IgD-negative memory B cell (primary cell): ENCODE results near the gene MCOLN1. TPM values are rescaled to one million over a fixed set of nuclear protein-coding genes. Genes with fewer than 3 reads are reported as not detected.
A peak's percentile ranks its signal among the peaks of the same experiment; 100 is the strongest.

Experiments
- H3K27ac Mint-ChIP-seq, 3 donors: one replicate each; pipeline ENCODE4 v1.8.0; 2020 to 2022; ENCODE audit warnings: mild to moderate bottlenecking in 3 of 3, mixed read lengths in 3 of 3, moderate library complexity in 1 of 3
- H3K27me3 Mint-ChIP-seq: one replicate; pipeline ENCODE4 v1.8.0; 2021; ENCODE audit warnings: mixed read lengths
- H3K36me3 Mint-ChIP-seq: one replicate; pipeline ENCODE4 v1.8.0; 2020; ENCODE audit warnings: mild to moderate bottlenecking, mixed read lengths
- H3K4me1 Mint-ChIP-seq, 3 donors: one replicate each; pipeline ENCODE4 v1.8.0; 2020 to 2022; ENCODE audit warnings: mixed read lengths in 3 of 3, mild to moderate bottlenecking in 1 of 3
- H3K4me3 Mint-ChIP-seq, 4 donors: one replicate each; pipeline ENCODE4 v1.8.0; 2020 to 2022; ENCODE audit warnings: mild to moderate bottlenecking in 4 of 4, mixed read lengths in 4 of 4, moderate library complexity in 3 of 4
- H3K9me3 Mint-ChIP-seq, 3 donors: one replicate each; pipeline ENCODE4 v1.8.0; 2020 to 2021; ENCODE audit warnings: mixed read lengths in 3 of 3, mild to moderate bottlenecking in 1 of 3
- polyA plus RNA-seq: library from polyadenylated mRNA; unstranded; fragments of 300-500 nt; fragmentation: Illumina TruSeq; gene quantifications from one replicate; pipeline ENCODE4 v1.2.3, GENCODE V29; 2021

Gene MCOLN1
- polyA plus RNA-seq, 1 donor from 2014 or later = 5.2 TPM

DNA sequence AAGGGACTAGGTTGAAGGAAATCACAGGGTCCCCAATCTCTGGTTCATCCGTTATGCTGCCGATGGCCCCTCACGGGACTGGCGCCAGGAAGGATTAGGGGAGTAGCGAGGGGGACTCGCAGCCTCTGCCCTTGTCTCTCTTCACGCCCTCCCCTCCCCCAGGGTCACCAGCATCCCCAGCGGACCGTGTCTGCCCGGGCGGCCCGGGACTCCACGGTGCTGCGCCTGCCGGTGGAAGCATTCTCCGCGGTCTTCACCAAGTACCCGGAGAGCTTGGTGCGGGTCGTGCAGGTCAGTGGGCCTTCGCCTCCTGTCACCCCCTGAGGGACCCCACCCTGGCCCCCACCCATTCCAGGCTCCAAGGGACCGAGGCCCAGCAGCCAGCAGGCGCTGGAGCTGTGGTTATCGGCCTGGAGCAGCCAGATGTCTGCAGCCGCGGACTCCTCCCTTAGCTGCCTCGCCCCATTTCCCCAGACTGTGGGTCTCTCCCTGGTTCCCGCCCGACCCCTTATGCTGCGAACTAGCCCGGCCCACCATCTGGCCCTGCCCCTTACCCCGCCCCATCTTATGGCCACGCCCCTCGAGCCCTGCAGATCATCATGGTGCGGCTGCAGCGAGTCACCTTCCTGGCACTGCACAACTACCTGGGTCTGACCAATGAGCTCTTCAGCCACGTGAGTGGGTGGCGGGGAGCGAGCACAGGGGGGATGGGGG lies 18.5 kb downstream of the MCOLN1 start:
- H3K27me3 Mint-ChIP-seq = no peaks in the 10 kb centered on the region
- H3K36me3 Mint-ChIP-seq = peaks cover 4% of the 10 kb centered on the region
- no peak overlapping the region for H3K27ac Mint-ChIP-seq
- no peaks in the 10 kb centered on the region for H3K9me3 Mint-ChIP-seq
- H3K4me3 Mint-ChIP-seq = no peak overlapping the region
- peaks cover 12 to 20% (median 20%) of the 10 kb centered on the region in 3 donors for H3K4me1 Mint-ChIP-seq

- Mint-ChIP-seq H3K36me3 (peaks cover 7% of the 10 kb centered on the region), H3K4me3 (peak overlapping the region in 1 of 4 donors; percentile 60), H3K4me1 (peaks cover 12 to 19% (median 18%) of the 10 kb centered on the region in 3 donors), H3K9me3 (no peaks in the 10 kb centered on the region), H3K27ac (no peak overlapping the region), H3K27me3 (no peaks in the 10 kb centered on the region)
Observed at GRCh38 chr19:7541475-7541824, 19.0 kb downstream of the MCOLN1 start.

GRCh38 chr19:7541828-7542443 lies 19.5 kb downstream of the MCOLN1 start:
- H3K9me3 Mint-ChIP-seq = no peaks in the 10 kb centered on the region
- peaks cover 10 to 17% (median 15%) of the 10 kb centered on the region in 3 donors for H3K4me1 Mint-ChIP-seq
- H3K27ac Mint-ChIP-seq = no peak overlapping the region
- peak overlapping the region in 1 of 4 donors; percentile 60 for H3K4me3 Mint-ChIP-seq
- no peaks in the 10 kb centered on the region for H3K27me3 Mint-ChIP-seq
- peaks cover 7% of the 10 kb centered on the region for H3K36me3 Mint-ChIP-seq

- Mint-ChIP-seq H3K9me3 (no peaks in the 10 kb centered on the region), H3K4me1 (peaks cover 11 to 12% (median 11%) of the 10 kb centered on the region in 3 donors), H3K4me3 (peak overlapping the region in 1 of 4 donors; percentile 23), H3K27me3 (no peaks in the 10 kb centered on the region), H3K36me3 (peaks cover 9% of the 10 kb centered on the region), H3K27ac (peak overlapping the region in 1 of 3 donors; percentile 67)
Observed at GRCh38 chr19:7542556-7543348, 20.3 kb downstream of the MCOLN1 start.

GRCh38 chr19:7544626-7545025 lies 22.2 kb downstream of the MCOLN1 start:
- no peaks in the 10 kb centered on the region for H3K27me3 Mint-ChIP-seq
- no peak overlapping the region for H3K4me3 Mint-ChIP-seq
- no peaks in the 10 kb centered on the region for H3K9me3 Mint-ChIP-seq
- peak overlapping the region in 1 of 3 donors; percentile 46 for H3K27ac Mint-ChIP-seq
- peaks cover 11 to 12% (median 11%) of the 10 kb centered on the region in 3 donors for H3K4me1 Mint-ChIP-seq
- peaks cover 9% of the 10 kb centered on the region for H3K36me3 Mint-ChIP-seq

GRCh38 chr19:7545300-7545699 lies 22.9 kb downstream of the MCOLN1 start:
- Mint-ChIP-seq H3K27ac (peak overlapping the region in 1 of 3 donors; percentile 9), H3K27me3 (no peaks in the 10 kb centered on the region), H3K4me1 (peaks cover 11 to 12% (median 11%) of the 10 kb centered on the region in 3 donors), H3K9me3 (no peaks in the 10 kb centered on the region), H3K4me3 (no peak overlapping the region), H3K36me3 (peaks cover 9% of the 10 kb centered on the region)

- no peaks in the 10 kb centered on the region for H3K27me3 Mint-ChIP-seq
- no peaks in the 10 kb centered on the region for H3K9me3 Mint-ChIP-seq
- H3K27ac Mint-ChIP-seq = peak overlapping the region in 1 of 3 donors; percentile 0
- H3K4me3 Mint-ChIP-seq = peak overlapping the region in 2 of 4 donors; percentile 18 to 63
- peaks cover 11 to 12% (median 11%) of the 10 kb centered on the region in 3 donors for H3K4me1 Mint-ChIP-seq
- peaks cover 9% of the 10 kb centered on the region for H3K36me3 Mint-ChIP-seq
Observed at GRCh38 chr19:7545904-7546303, 23.5 kb downstream of the MCOLN1 start.

- Mint-ChIP-seq H3K36me3 (peaks cover 9% of the 10 kb centered on the region), H3K27ac (peak overlapping the region in 1 of 3 donors; percentile 46), H3K4me3 (peak overlapping the region in 2 of 4 donors; percentile 11 to 12), H3K4me1 (peaks cover 12 to 14% (median 12%) of the 10 kb centered on the region in 3 donors), H3K9me3 (no peaks in the 10 kb centered on the region), H3K27me3 (no peaks in the 10 kb centered on the region)
Observed at GRCh38 chr19:7547159-7547558, 24.7 kb downstream of the MCOLN1 start.

GRCh38 chr19:7549429-7550148 lies 27.2 kb downstream of the MCOLN1 start:
- H3K4me3 Mint-ChIP-seq = peak overlapping the region in 1 of 4 donors; percentile 32
- no peaks in the 10 kb centered on the region for H3K9me3 Mint-ChIP-seq
- H3K4me1 Mint-ChIP-seq = peaks cover 9 to 10% (median 9%) of the 10 kb centered on the region in 3 donors
- no peaks in the 10 kb centered on the region for H3K27me3 Mint-ChIP-seq
- H3K27ac Mint-ChIP-seq = no peak overlapping the region
- peaks cover 8% of the 10 kb centered on the region for H3K36me3 Mint-ChIP-seq

GRCh38 chr19:7550169-7550770 lies 27.8 kb downstream of the MCOLN1 start:
- Mint-ChIP-seq H3K4me1 (peaks cover 6 to 10% (median 8%) of the 10 kb centered on the region in 3 donors), H3K4me3 (peak overlapping the region in 1 of 4 donors; percentile 49), H3K27ac (no peak overlapping the region), H3K36me3 (peaks cover 8% of the 10 kb centered on the region), H3K9me3 (no peaks in the 10 kb centered on the region), H3K27me3 (no peaks in the 10 kb centered on the region)

GRCh38 chr19:7550987-7551761 lies 28.8 kb downstream of the MCOLN1 start:
- peak overlapping the region in 1 of 4 donors; percentile 39 for H3K4me3 Mint-ChIP-seq
- H3K27me3 Mint-ChIP-seq = no peaks in the 10 kb centered on the region
- H3K27ac Mint-ChIP-seq = no peak overlapping the region
- H3K36me3 Mint-ChIP-seq = peaks cover 5% of the 10 kb centered on the region
- H3K9me3 Mint-ChIP-seq = no peaks in the 10 kb centered on the region
- peaks cover under 1 to 7% (median 3%) of the 10 kb centered on the region in 3 donors for H3K4me1 Mint-ChIP-seq

DNA sequence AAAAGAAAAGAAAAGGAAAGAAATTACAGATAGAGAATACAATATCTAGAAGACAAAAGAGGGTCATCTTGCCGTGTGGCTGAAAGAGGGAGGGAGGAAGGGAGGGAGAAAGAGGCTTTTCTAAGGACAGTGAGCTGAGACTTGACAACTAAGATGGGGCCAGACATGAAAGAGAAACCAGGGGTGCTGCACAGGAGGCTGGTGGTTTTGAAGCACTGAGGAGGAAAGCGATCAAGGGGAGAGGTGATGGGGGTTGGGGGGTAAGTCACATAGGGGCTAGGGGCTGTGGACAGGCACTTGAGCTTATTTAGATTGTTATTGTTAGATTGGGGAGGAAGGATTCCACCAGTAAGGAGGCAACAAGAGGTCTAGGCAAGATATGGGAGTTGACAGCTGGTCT lies 30.4 kb downstream of the MCOLN1 start:
- H3K27ac Mint-ChIP-seq = no peak overlapping the region
- H3K36me3 Mint-ChIP-seq = peaks cover 3% of the 10 kb centered on the region
- H3K9me3 Mint-ChIP-seq = no peaks in the 10 kb centered on the region

GRCh38 chr19:7554565-7554964 lies 32.1 kb downstream of the MCOLN1 start:
- Mint-ChIP-seq H3K4me3 (no peak overlapping the region), H3K27me3 (no peaks in the 10 kb centered on the region), H3K36me3 (peaks cover 8% of the 10 kb centered on the region), H3K9me3 (no peaks in the 10 kb centered on the region), H3K27ac (no peak overlapping the region), H3K4me1 (peaks cover 0 to 7% (median 3%) of the 10 kb centered on the region in 3 donors)

More for the DNA sequence above, 30.4 kb downstream of the MCOLN1 start:
- Mint-ChIP-seq H3K4me1 (peaks cover 0 to 7% (median 3%) of the 10 kb centered on the region in 3 donors), H3K4me3 (no peak overlapping the region), H3K27me3 (no peaks in the 10 kb centered on the region)
